Lower leg skin (tissue), 3 donors: Measurements from ENCODE around the gene PPP1R7.

ENCODE experiments used
- POLR2A ChIP-seq, 2 donors: fragments of 450-650 bp; IDR thresholded peaks; one replicate each; pipeline ENCODE4 v1.6.1; 2016 to 2017; ENCODE audit warnings: antibody characterized with exemption in 2 of 2, mild to moderate bottlenecking in 1 of 2, moderate library complexity in 1 of 2
- TF ChIP-seq, protein P1 (sequence below), 3 donors: fragments of 450-650 bp; IDR thresholded peaks; one replicate each; pipeline ENCODE4 v1.5.1; 2016; ENCODE audit warnings: antibody characterized with exemption in 3 of 3, mild to moderate bottlenecking in 3 of 3, moderate library complexity in 2 of 3

DNA sequence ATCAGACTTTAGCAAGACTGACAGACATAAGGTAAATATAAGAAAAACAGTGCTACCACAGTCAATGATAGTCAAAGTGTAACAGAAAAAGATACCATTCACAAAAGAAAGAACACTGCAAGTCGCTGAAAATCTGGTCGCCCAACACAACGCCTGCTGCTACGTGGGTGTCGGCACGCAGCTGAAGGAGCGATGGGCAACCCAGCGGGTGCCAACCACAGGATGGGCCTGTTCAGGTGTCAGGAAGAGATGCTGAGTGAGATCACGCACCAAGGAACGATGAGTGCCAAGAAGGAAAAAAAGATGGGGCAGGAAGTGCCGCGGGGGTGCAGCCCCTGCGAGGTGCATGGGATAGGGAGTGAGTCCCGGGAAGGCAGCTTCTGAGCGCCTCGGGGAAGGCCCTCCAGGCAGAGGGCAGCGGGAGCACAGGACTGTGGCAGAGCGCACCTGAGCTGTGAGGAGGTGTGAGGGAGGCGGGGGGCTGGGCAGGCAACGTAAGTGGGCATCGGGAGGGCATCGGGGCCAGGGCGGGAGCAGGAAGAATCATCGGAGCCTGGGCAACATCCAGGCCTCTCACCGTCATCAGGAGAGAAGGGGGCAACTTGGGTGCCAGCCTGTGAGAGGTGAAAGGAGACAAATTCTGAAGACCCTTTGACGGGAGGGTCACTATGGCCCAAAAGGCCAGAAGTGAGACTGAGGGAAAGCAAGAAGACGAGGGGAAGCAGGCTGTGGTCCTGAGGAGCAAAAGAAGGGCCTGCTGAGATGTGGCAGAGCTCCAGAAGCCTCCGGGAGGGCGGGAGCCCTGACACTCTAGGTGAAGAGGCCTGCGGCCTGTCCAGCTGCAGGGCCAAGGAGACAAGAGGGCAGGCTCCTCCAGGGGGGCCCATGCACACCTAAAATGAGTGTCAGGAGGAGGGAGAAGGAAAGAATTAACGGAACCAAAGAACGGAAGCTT is 33.4 kb upstream of the PPP1R7 start:
- TF ChIP-seq, protein P1, sequence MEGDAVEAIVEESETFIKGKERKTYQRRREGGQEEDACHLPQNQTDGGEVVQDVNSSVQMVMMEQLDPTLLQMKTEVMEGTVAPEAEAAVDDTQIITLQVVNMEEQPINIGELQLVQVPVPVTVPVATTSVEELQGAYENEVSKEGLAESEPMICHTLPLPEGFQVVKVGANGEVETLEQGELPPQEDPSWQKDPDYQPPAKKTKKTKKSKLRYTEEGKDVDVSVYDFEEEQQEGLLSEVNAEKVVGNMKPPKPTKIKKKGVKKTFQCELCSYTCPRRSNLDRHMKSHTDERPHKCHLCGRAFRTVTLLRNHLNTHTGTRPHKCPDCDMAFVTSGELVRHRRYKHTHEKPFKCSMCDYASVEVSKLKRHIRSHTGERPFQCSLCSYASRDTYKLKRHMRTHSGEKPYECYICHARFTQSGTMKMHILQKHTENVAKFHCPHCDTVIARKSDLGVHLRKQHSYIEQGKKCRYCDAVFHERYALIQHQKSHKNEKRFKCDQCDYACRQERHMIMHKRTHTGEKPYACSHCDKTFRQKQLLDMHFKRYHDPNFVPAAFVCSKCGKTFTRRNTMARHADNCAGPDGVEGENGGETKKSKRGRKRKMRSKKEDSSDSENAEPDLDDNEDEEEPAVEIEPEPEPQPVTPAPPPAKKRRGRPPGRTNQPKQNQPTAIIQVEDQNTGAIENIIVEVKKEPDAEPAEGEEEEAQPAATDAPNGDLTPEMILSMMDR (IDR thresholded peaks at IDR 0.05): no peak
- no peak for TF ChIP-seq POLR2A (IDR thresholded peaks at IDR 0.05)
